HepG2 (cell line): Measurements from ENCODE around the gene CRNKL1. TPM values are rescaled to one million over a fixed set of nuclear protein-coding genes. Genes with fewer than 3 reads are reported as not detected.
A peak's percentile ranks its signal among the peaks of the same experiment; 100 is the strongest.
"Not testable (repeated sequence)": the region's sequence is repeated elsewhere in the genome, so short reads cannot be mapped to it uniquely, and the experiment has no call there.

Experiments used
- ATAC-seq: fragments of 200-7000 bp; cut with Tn5 transposase; 3 replicates; pipeline ENCODE4 v1.9.1; 2020; ENCODE audit warnings: mild to moderate bottlenecking, moderate library complexity
- BruUV-seq: library from RNA; stranded (reverse); fragments of 400-500 nt; replicated peaks from 2 replicates; lab custom pipeline; 2021; lab: Mats Ljungman, UMichigan
- CTCF ChIA-PET: fragments of 300-600 bp; formaldehyde crosslinking; extraction: SDS; loops from one replicate; lab custom pipeline; 2021; ENCODE audit warnings: low total read pairs, inconsistent platforms, low intra/inter-chr PET ratio; lab: Yijun Ruan, JAX
- POLR2A ChIA-PET: fragments of 350-600 bp; sonication (Branson Sonifier 250); formaldehyde crosslinking; loops from one replicate; lab custom pipeline; 2020; ENCODE audit warnings: antibody characterized with exemption, inconsistent platforms; lab: Yijun Ruan, JAX
- DNase-seq: peaks from one replicate; pipeline ENCODE4 v3.0.0-alpha.2; 2015; ENCODE audit warnings: low spot score
- FAIRE-seq: peaks from 3 replicates; lab custom pipeline; 2011; peaks lifted over from hg19 to GRCh38; lab: Jason Lieb, UNC
- H2AFZ ChIP-seq: one replicate; pipeline ENCODE4 v1.6.1; 2011; ENCODE audit warnings: low read length, inconsistent platforms
- H3K27ac ChIP-seq: fragments of 300-600 bp; 3 replicates; pipeline ENCODE4 v1.8.0; 2011; ENCODE audit warnings: mixed run types, mild to moderate bottlenecking, mixed read lengths, low read length, inconsistent platforms; ENCODE audit not compliant: insufficient read depth; ENCODE audit errors: extremely low read length
- H3K27me3 ChIP-seq, 2 experiments: fragments of 200-600 bp in 1 of 2; 2 replicates in 1 of 2; 3 replicates in 1 of 2; pipeline versions ENCODE4 v1.6.0 to v1.8.0; 2011; ENCODE audit warnings: low read length in 2 of 2, mild to moderate bottlenecking in 2 of 2, moderate library complexity in 2 of 2, inconsistent platforms in 1 of 2; ENCODE audit not compliant: insufficient read depth in 2 of 2, control insufficient read depth in 1 of 2
- H3K36me3 ChIP-seq, 2 experiments: fragments of 200-600 bp in 1 of 2; replicated peaks in 1 of 2; 2 replicates in 1 of 2; 3 replicates in 1 of 2; pipeline versions ENCODE4 v1.5.1 to v1.8.0; 2011; ENCODE audit warnings: low read length in 2 of 2, inconsistent platforms in 1 of 2; ENCODE audit not compliant: insufficient read depth in 2 of 2, control insufficient read depth in 1 of 2
- H3K4me1 ChIP-seq: 2 replicates; pipeline ENCODE4 v1.5.1; 2012; ENCODE audit warnings: low read length, inconsistent platforms; ENCODE audit not compliant: insufficient read depth
- H3K4me2 ChIP-seq: 2 replicates; pipeline ENCODE4 v1.6.0; 2011; ENCODE audit warnings: low read depth, low read length, inconsistent platforms
- H3K4me3 ChIP-seq, 3 experiments: fragments of 200-600 bp in 1 of 3; sonication (generic), shearing (Covaris generic) in 1 of 3; replicated peaks in 1 of 3; 2 replicates each; pipeline ENCODE4 v1.5.1; 2011 to 2016; ENCODE audit warnings: low read length in 3 of 3, inconsistent platforms in 2 of 3, low read depth in 2 of 3, mild to moderate bottlenecking in 2 of 3, control low read depth in 1 of 3, mixed read lengths in 1 of 3; ENCODE audit not compliant: insufficient read depth in 1 of 3
- H3K79me2 ChIP-seq: one replicate; pipeline ENCODE4 v1.6.1; 2011; ENCODE audit warnings: low read length, inconsistent platforms; ENCODE audit not compliant: insufficient read depth
- H3K9ac ChIP-seq: 2 replicates; pipeline ENCODE4 v1.6.0; 2011; ENCODE audit warnings: mild to moderate bottlenecking, low read depth, low read length, inconsistent platforms; ENCODE audit not compliant: insufficient read depth
- H3K9me3 ChIP-seq: 2 replicates; pipeline ENCODE4 v1.5.1; 2012; ENCODE audit warnings: mild to moderate bottlenecking, low read length
- H4K20me1 ChIP-seq: 2 replicates; pipeline ENCODE4 v1.6.0; 2011; ENCODE audit warnings: inconsistent platforms, mild to moderate bottlenecking, low read length, moderate library complexity; ENCODE audit not compliant: insufficient read depth
- EHMT2 ChIP-seq: fragments of 200-600 bp; sonication (generic); IDR thresholded peaks from 2 replicates; pipeline ENCODE4 v1.7.0; 2017; ENCODE audit warnings: antibody characterized with exemption, low read depth, low read length, borderline replicate concordance
- SNAPC5 ChIP-seq: sonication (generic); formaldehyde crosslinking; IDR thresholded peaks from 2 replicates; pipeline ENCODE4 v1.8.1; 2023; ENCODE audit warnings: mild to moderate bottlenecking, missing genetic modification reagents, borderline replicate concordance
- ZNF589 ChIP-seq: sonication (generic); formaldehyde crosslinking; conservative IDR thresholded peaks from 2 replicates; pipeline ENCODE4 v1.8.0; 2022; ENCODE audit warnings: mild to moderate bottlenecking, moderate library complexity, missing genetic modification reagents
- ZNF672 ChIP-seq: sonication (generic); formaldehyde crosslinking; IDR thresholded peaks from 2 replicates; pipeline ENCODE4 v1.8.1; 2022; ENCODE audit warnings: missing genetic modification reagents
- WGBS: methylation state at CpG from one replicate; pipeline ENCODE4 v1.1.6; 2017; ENCODE audit warnings: low lambda C conversion rate; 5-methylcytosine and 5-hydroxymethylcytosine counted together
- in situ Hi-C: cut with HindIII; loops from 2 replicates; pipeline ENCODE4 v1.10.0; 2017; ENCODE audit warnings: low pct_unique_long_range_greater_than_20kb; ENCODE audit not compliant: extremely low pct_ligation_motif_present
- intact Hi-C: fragments of 100-400 bp; cut with micrococcal nuclease; formaldehyde crosslinking; loops from one replicate; pipeline ENCODE4 v1.10.0; 2022; ENCODE audit not compliant: unreplicated experiment
- polyA plus RNA-seq, 8 experiments: library from polyadenylated mRNA; depleted of rRNA in 3 of 8; stranded (reverse) in 7 of 8; unstranded in 1 of 8; fragments of >200 nt; fragmentation: Illumina TruSeq in 4 of 8; extraction: Trizol in 4 of 8; gene quantifications; 2 replicates each; pipeline versions ENCODE4 v1.2.1 to v1.2.3, GENCODE V29; 2011 to 2016; ENCODE audit warnings: low read depth in 4 of 8, missing spikeins in 1 of 8, mixed read lengths in 1 of 8; ENCODE audit not compliant: insufficient read depth in 1 of 8
- total RNA-seq, 5 experiments: library from RNA; depleted of rRNA; stranded (reverse); fragments of >200 nt; fragmentation: Illumina TruSeq; extraction: Trizol; gene quantifications; 2 replicates each; pipeline ENCODE4 v1.2.3, GENCODE V29; 2016; ENCODE audit warnings: low read depth in 1 of 5
- TF ChIP-seq, protein P1 (sequence below): sonication (generic); formaldehyde crosslinking; conservative IDR thresholded peaks from 2 replicates; pipeline ENCODE4 v1.4.0; 2020; ENCODE audit warnings: mild to moderate bottlenecking, missing genetic modification reagents, moderate library complexity

CRNKL1 gene
- total and polyA plus RNA-seq, 2 of the 13 experiments (the other 11 are each of a cell fraction or from before 2014, with no cell fraction given) = 12.3 to 64.5 TPM

- TF ChIP-seq, protein P1, sequence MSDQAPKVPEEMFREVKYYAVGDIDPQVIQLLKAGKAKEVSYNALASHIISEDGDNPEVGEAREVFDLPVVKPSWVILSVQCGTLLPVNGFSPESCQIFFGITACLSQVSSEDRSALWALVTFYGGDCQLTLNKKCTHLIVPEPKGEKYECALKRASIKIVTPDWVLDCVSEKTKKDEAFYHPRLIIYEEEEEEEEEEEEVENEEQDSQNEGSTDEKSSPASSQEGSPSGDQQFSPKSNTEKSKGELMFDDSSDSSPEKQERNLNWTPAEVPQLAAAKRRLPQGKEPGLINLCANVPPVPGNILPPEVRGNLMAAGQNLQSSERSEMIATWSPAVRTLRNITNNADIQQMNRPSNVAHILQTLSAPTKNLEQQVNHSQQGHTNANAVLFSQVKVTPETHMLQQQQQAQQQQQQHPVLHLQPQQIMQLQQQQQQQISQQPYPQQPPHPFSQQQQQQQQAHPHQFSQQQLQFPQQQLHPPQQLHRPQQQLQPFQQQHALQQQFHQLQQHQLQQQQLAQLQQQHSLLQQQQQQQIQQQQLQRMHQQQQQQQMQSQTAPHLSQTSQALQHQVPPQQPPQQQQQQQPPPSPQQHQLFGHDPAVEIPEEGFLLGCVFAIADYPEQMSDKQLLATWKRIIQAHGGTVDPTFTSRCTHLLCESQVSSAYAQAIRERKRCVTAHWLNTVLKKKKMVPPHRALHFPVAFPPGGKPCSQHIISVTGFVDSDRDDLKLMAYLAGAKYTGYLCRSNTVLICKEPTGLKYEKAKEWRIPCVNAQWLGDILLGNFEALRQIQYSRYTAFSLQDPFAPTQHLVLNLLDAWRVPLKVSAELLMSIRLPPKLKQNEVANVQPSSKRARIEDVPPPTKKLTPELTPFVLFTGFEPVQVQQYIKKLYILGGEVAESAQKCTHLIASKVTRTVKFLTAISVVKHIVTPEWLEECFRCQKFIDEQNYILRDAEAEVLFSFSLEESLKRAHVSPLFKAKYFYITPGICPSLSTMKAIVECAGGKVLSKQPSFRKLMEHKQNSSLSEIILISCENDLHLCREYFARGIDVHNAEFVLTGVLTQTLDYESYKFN (CRISPR knock-in tag) = peak; percentile 42; the same call in 1 of the 2 replicates
- no peak for TF ChIP-seq ZNF589 (CRISPR knock-in tag)
- TF ChIP-seq SNAPC5 (CRISPR knock-in tag) = no peak
- peak; percentile 36; the same call in 1 of the 2 replicates for TF ChIP-seq EHMT2
- TF ChIP-seq ZNF672 (CRISPR knock-in tag) = no peak
These were observed 46.9 kb downstream of the CRNKL1 start (continued) for GRCh38 chr20:20005342-20005741.

- H2AFZ ChIP-seq, H3K9me3 ChIP-seq, ATAC-seq, H3K27me3 ChIP-seq, H3K4me3 ChIP-seq, H3K36me3 ChIP-seq, FAIRE-seq, H3K9ac ChIP-seq, BruUV-seq, H3K4me2 ChIP-seq, H4K20me1 ChIP-seq, intact Hi-C loops, CTCF ChIA-PET, H3K79me2 ChIP-seq, DNase-seq: not testable (repeated sequence)
- 98% methylated on average over 6 of the region's 6 CpGs for WGBS
- peak overlapping the region; percentile 87 for H3K27ac ChIP-seq
- POLR2A ChIA-PET = interaction anchor here (2.2 kb wide), 1 partner anchor 14 kb away, joined by 10 read pairs; the partner anchor contains the start of gene NAA20
- H3K4me1 ChIP-seq = peaks cover 77% of the 10 kb centered on the region
- in situ Hi-C loops = loop anchor here (5.0 kb wide), 1 partner anchor 102 kb away; no protein-coding TSS in a partner anchor
These were observed 48.3 kb downstream of the CRNKL1 start for GRCh38 chr20:20003955-20004322.
